ENCODE data around the gene LRRC75B. TPM values are rescaled to one million over a fixed set of nuclear protein-coding genes. Genes with fewer than 3 reads are reported as not detected.

LRRC75B gene
- total RNA-seq, 2 experiments from 2014 or later: 0.25 TPM; not detected in 1

DNA sequence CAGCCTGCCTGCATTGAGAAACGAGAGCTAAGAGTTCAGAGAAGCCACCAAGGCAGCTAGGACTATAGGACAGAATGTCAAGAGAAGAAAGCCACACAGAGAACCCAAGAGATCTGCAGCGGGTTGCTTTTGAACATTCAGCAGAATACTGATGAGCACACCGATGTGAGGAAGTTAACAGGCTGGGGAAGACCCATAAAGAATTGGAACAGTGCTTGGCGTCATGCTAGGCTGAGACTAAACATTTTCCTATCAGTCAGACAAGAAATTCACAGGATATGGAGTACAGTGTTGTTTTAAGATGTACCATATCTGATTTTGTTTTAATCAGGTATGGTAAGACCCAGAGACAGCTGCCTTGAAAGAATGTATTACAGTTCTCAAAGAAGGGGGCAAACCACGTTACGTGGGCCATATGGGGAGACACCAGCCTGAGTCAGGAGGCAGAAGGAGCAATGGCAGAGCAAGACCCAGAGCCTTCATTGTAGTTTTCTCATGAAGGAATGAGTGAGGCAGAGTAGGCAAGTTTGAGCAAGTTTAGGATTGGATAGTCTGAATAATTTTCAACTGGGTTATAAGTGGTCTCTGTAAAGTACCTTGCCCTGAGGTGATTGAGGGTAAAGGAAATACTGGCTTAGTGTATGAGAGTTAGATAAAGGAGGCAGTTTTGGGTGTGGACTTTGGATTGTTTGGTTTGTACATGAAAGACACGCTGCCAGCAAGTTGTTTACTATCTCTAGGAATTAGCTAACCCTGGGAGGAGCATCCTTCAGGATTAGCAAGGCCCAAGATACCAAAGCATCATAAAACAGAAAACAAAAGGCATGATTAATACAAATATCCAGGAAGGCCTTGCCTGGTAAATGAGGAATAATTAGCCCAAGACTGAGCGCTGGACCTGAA lies 14.3 kb downstream of the LRRC75B start:
- no peak overlapping the region for H3K4me3 Mint-ChIP-seq
- intact Hi-C loops (cut with micrococcal nuclease): no loop called here
- DNase-seq: no peak
- CTCF ChIA-PET: no interaction called here
- H3K4me1 Mint-ChIP-seq (ENCODE audit: low read depth): no peaks in the 10 kb centered on the region
- no peaks in the 10 kb centered on the region for H3K27me3 Mint-ChIP-seq (ENCODE audit: low read depth)
- H3K27ac Mint-ChIP-seq: peak overlapping the region; percentile 28
- no peaks in the 10 kb centered on the region for H3K9me3 Mint-ChIP-seq
- H3K36me3 Mint-ChIP-seq (ENCODE audit: low read depth): peaks cover 13% of the 10 kb centered on the region

DNA sequence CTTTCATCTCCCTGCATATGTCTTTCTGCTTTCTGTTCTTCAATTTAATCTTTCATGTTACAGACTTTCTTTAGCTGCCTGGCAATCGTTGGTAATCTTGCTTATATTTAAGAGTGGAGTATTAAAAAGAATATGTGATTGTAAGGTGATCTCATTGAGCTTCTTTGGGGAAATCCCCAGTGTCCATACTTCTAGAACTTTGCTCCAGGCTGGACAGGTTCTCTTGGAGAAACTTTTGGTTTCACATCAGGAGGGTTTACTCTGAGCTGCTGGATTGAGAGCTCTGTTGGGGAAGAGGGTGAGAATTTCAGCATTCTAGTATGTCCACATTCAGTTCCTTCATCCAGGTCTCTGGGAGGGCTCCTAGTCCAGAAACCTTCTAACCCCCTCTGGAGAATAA lies 16.1 kb downstream of the LRRC75B start:
- H3K27ac Mint-ChIP-seq: no peak overlapping the region
- peaks cover 25% of the 10 kb centered on the region for H3K36me3 Mint-ChIP-seq (ENCODE audit: low read depth)
- no peaks in the 10 kb centered on the region for H3K9me3 Mint-ChIP-seq
- no peak overlapping the region for H3K4me3 Mint-ChIP-seq
- DNase-seq: no peak
- CTCF ChIA-PET: no interaction called here
- no peaks in the 10 kb centered on the region for H3K27me3 Mint-ChIP-seq (ENCODE audit: low read depth)
- no peaks in the 10 kb centered on the region for H3K4me1 Mint-ChIP-seq (ENCODE audit: low read depth)
- intact Hi-C loops (cut with micrococcal nuclease): no loop called here

DNA sequence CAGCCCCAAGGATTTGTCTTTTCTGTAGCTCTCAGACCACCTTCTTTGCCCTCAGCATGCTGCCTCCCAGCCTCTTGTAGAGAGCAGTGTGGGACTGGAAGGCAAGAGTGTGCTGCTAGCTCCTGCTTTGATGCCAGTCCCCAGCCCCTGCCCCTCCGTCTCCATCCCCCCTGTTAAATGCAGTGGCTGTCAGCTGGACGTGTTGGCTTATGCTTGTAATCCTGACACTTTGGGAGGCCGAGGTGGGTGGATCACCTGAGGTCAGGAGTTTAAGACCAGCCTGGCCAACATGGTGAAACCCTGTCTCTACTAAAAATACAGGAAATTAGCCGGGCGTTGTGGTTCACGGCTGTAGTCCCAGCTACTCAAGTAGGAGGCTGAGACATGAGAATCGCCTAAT lies 21.6 kb downstream of the LRRC75B start:
- CTCF ChIA-PET: no interaction called here
- Mint-ChIP-seq H3K27ac (no peak overlapping the region), H3K4me3 (no peak overlapping the region), H3K27me3 (ENCODE audit: low read depth) (no peaks in the 10 kb centered on the region), H3K4me1 (ENCODE audit: low read depth) (no peaks in the 10 kb centered on the region), H3K9me3 (no peaks in the 10 kb centered on the region), H3K36me3 (ENCODE audit: low read depth) (peaks cover 41% of the 10 kb centered on the region)
- intact Hi-C loops (cut with micrococcal nuclease): no loop called here
- DNase-seq: no peak

DNA sequence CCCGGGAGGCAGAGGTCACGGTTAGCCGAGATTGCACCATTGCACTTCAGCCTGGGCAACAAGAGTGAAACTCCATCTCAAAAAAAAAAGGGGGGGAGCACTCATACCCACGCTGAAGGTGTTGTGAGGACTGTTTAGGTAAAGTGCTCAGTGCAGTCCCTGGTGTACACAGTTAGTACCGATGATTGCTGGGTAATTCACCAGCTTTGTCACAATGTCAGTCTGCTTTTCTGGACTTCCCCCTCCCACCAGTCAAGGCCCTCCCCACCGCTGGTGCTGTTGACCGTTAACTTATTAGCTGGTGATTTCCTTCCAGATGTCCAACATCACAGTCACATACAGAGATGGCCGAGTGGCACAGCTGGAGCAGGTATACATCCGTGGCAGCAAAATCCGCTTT lies 25.2 kb downstream of the LRRC75B start:
- Mint-ChIP-seq H3K27ac (no peak overlapping the region), H3K27me3 (ENCODE audit: low read depth) (no peaks in the 10 kb centered on the region), H3K4me1 (ENCODE audit: low read depth) (peaks cover 23% of the 10 kb centered on the region), H3K4me3 (no peak overlapping the region), H3K9me3 (no peaks in the 10 kb centered on the region), H3K36me3 (ENCODE audit: low read depth) (peaks cover 36% of the 10 kb centered on the region)
- no peak for DNase-seq
- CTCF ChIA-PET: no interaction called here
- intact Hi-C loops (cut with micrococcal nuclease): no loop called here

- intact Hi-C loops (cut with micrococcal nuclease): no loop called here
- Mint-ChIP-seq H3K4me3 (no peak overlapping the region), H3K36me3 (ENCODE audit: low read depth) (peaks cover 33% of the 10 kb centered on the region), H3K27me3 (ENCODE audit: low read depth) (no peaks in the 10 kb centered on the region), H3K27ac (no peak overlapping the region), H3K9me3 (no peaks in the 10 kb centered on the region), H3K4me1 (ENCODE audit: low read depth) (peaks cover 28% of the 10 kb centered on the region)
- CTCF ChIA-PET: no interaction called here
- DNase-seq: no peak
Measured at GRCh38 chr22:24566899-24567511, 25.9 kb downstream of the LRRC75B start.

DNA sequence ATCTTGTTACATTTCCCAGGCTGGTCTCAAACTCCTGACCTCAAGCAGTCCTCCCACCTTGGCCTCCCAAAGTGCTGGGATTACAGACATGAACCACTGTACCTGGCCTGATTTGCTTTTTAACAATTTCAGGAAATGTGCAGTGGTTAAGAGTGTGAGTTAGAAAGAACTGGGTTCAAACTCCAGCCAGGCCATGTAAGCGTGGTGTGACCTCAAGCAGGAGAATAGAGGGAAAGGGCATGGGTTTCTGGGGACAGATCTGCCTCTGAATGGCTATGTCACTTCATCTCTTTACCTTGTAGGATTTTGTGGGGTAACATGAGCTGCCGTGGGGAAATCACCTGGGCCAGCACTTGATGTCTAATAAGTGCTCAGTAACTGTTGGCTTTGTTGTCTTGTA lies 27.8 kb downstream of the LRRC75B start:
- no peak for DNase-seq
- Mint-ChIP-seq H3K36me3 (ENCODE audit: low read depth) (peaks cover 29% of the 10 kb centered on the region), H3K4me3 (no peak overlapping the region), H3K27ac (peak overlapping the region; percentile 21), H3K4me1 (ENCODE audit: low read depth) (peaks cover 38% of the 10 kb centered on the region), H3K27me3 (ENCODE audit: low read depth) (no peaks in the 10 kb centered on the region), H3K9me3 (no peaks in the 10 kb centered on the region)
- intact Hi-C loops (cut with micrococcal nuclease): no loop called here
- CTCF ChIA-PET: no interaction called here

DNA sequence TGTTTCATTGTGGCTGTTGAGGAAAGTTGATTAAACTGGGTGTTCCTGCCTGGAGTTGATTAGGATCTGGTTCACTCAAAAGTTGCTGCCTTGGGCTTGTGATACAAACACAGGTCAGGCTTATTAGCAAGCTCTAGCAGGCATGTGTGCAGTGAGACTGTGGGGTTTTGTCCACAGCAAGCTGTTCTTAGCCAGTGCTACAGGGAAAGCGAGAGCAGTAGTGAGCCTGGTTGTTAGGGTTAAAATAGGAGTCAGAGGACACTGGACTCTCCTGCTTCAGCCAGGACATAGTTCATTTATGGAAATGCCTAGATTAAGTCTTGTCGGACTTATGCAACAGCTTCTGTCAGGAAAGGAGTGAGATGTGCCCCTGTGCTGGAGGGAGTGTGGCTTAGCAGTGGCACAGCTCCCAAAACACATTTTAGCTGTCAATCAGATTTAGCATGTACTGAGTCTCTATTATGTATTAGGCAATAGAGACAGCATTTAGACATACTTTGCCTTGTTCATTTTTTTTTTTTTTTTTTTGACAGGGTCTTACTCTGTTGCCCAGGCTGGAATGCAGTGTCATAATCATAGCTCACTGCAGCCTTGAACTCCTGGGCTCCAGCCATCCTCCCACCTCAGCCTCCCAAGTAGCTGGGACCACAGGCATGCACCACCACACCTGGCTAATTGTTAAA lies 28.4 kb downstream of the LRRC75B start:
- Mint-ChIP-seq H3K27ac (peak overlapping the region; percentile 4), H3K4me3 (no peak overlapping the region), H3K4me1 (ENCODE audit: low read depth) (peaks cover 41% of the 10 kb centered on the region), H3K9me3 (no peaks in the 10 kb centered on the region), H3K36me3 (ENCODE audit: low read depth) (peaks cover 24% of the 10 kb centered on the region), H3K27me3 (ENCODE audit: low read depth) (no peaks in the 10 kb centered on the region)
- CTCF ChIA-PET: interaction anchor here (0.5 kb wide), 1 partner anchor 432 kb away, joined by 3 read pairs; no protein-coding TSS in a partner anchor
- DNase-seq: no peak
- intact Hi-C loops (cut with micrococcal nuclease): no loop called here

DNA sequence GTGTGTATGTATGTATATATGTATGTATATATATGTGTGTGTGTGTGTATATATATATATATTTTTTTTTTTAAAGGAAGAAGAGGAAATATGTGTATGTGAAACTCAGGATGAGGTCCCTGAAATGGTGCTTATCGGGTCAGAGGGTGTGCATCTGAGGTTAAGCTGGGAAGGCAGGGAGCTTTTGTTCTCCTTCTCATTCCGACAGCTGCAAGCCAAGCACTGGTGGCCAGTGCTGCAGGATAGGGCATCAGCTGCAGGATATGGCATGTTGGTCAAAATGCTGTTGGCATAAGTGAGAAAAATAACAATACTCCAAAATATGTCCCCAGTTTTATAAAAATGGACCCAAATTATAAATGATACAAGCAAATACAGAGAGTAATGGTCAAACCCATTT lies 29.6 kb downstream of the LRRC75B start:
- peaks cover 32% of the 10 kb centered on the region for H3K36me3 Mint-ChIP-seq (ENCODE audit: low read depth)
- intact Hi-C loops (cut with micrococcal nuclease): no loop called here

GRCh38 chr22:24559471-24559870 lies 33.4 kb downstream of the LRRC75B start:
- H3K4me1 Mint-ChIP-seq (ENCODE audit: low read depth): peaks cover 62% of the 10 kb centered on the region
- intact Hi-C loops (cut with micrococcal nuclease): loop anchor here (5.0 kb wide), 2 partner anchors 43 to 852 kb away; partner anchors contain the start of gene GGT1
- CTCF ChIA-PET: no interaction called here
- no peak overlapping the region for H3K4me3 Mint-ChIP-seq
- H3K27ac Mint-ChIP-seq: no peak overlapping the region
- H3K9me3 Mint-ChIP-seq: no peaks in the 10 kb centered on the region
- no peaks in the 10 kb centered on the region for H3K27me3 Mint-ChIP-seq (ENCODE audit: low read depth)
- H3K36me3 Mint-ChIP-seq (ENCODE audit: low read depth): peaks cover 43% of the 10 kb centered on the region
- no peak for DNase-seq

More for the DNA sequence above, 29.6 kb downstream of the LRRC75B start:
- Mint-ChIP-seq H3K4me3 (no peak overlapping the region), H3K27ac (no peak overlapping the region), H3K27me3 (ENCODE audit: low read depth) (no peaks in the 10 kb centered on the region), H3K4me1 (ENCODE audit: low read depth) (peaks cover 54% of the 10 kb centered on the region), H3K9me3 (no peaks in the 10 kb centered on the region)
- no peak for DNase-seq
- CTCF ChIA-PET: no interaction called here

DNA sequence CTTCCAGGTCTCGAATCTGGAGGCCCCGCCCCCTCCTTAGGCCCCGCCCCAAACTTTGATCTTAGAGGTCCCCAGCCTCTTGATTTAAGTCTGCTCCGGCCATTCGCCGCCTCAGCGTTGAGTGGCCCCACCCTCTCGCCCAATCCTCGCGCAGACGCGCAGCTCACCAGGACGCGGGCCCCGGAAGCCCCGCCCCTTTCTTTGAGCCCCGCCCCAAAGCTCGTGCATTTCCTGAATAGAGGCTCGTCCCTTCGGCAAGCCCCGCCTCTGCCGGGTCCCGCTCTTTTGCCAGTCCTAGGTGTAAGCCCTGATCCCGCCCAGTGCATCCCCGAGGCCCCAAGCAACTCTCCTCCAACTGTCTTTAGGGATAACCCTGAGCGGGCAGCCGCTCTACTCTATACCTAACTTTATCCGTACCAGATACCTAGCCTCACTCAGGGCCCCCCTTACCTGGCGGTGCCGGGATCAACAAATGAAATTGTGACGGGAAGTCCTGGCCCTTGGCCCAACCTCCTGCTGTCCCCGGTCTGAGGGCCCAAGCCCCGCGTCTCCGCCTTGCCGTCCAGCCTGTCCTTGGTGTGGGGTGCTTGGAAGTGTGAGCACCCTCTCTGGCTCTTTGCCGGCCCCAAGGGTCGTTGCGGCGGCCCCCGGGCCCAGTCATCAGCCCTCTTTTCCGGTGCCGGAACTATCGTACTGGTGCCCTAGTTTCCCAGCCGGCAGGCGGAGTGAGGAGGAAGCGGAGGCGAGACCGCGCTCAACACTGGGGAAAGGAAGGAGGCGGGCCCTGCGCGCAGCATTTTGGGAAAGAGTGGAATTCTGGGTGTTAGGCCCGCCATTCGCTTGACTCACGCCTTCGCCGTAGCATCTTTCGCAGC lies 37.5 kb downstream of the LRRC75B start, which contains the start of gene SNRPD3:
Gene SNRPD3, plus strand, starts transcription at position 835 of the 875 bp plus-strand sequence. CDS start 1,676 bp downstream, outside the sequence.
- H3K9me3 Mint-ChIP-seq: no peaks in the 10 kb centered on the region
- H3K27ac Mint-ChIP-seq: peak within 1 kb of the TSS; percentile 100
- no peaks in the 10 kb centered on the region for H3K27me3 Mint-ChIP-seq (ENCODE audit: low read depth)
- peaks cover 48% of the 10 kb centered on the region for H3K4me1 Mint-ChIP-seq (ENCODE audit: low read depth)
- H3K4me3 Mint-ChIP-seq: peak within 1 kb of the TSS; percentile 97
- CTCF ChIA-PET: interaction anchor here (2.2 kb wide), 1 partner anchor 33 kb away, joined by 5 read pairs; no protein-coding TSS in a partner anchor
- intact Hi-C loops (cut with micrococcal nuclease): loop anchor here (1.0 to 5.0 kb wide), 10 partner anchors 47 to 848 kb away; partner anchors contain the start of genes CABIN1, GGT1, MIF and SMARCB1
- peaks cover 36% of the 10 kb centered on the region for H3K36me3 Mint-ChIP-seq (ENCODE audit: low read depth)
- DNase-seq: peak; percentile 100

GRCh38 chr22:24554313-24555164 lies 38.3 kb downstream of the LRRC75B start, which contains the start of gene GUCD1:
Gene GUCD1, minus strand, starts transcription at chr22:24555138. Its CDS starts 147 bp downstream, at chr22:24554991.
- no peaks in the 10 kb centered on the region for H3K27me3 Mint-ChIP-seq (ENCODE audit: low read depth)
- H3K4me3 Mint-ChIP-seq: peak within 1 kb of the TSS; percentile 97
- H3K36me3 Mint-ChIP-seq (ENCODE audit: low read depth): peaks cover 36% of the 10 kb centered on the region
- peak within 1 kb of the TSS; percentile 100 for H3K27ac Mint-ChIP-seq
- H3K4me1 Mint-ChIP-seq (ENCODE audit: low read depth): peaks cover 44% of the 10 kb centered on the region
- CTCF ChIA-PET: interaction anchor here (0.7 to 2.2 kb wide), 2 partner anchors 29 to 32 kb away, joined by 3 to 5 read pairs; no protein-coding TSS in a partner anchor
- peak; percentile 36 for DNase-seq
- no peaks in the 10 kb centered on the region for H3K9me3 Mint-ChIP-seq
- intact Hi-C loops (cut with micrococcal nuclease): loop anchor here (1.0 to 5.0 kb wide), 10 partner anchors 48 to 847 kb away; partner anchors contain the start of genes CABIN1, GGT1, MIF and SMARCB1
